SH-SY5Y (cell line): ENCODE measurements around the gene RBM4B.

Experiments used
- GATA2 ChIP-seq: IDR thresholded peaks from 2 replicates; pipeline ENCODE4 v1.6.1; 2011; ENCODE audit warnings: mild to moderate bottlenecking, low read depth, low read length
- GATA3 ChIP-seq: IDR thresholded peaks from 2 replicates; pipeline ENCODE4 v1.6.1; 2011; ENCODE audit warnings: low read depth, mild to moderate bottlenecking, low read length, moderate library complexity

- TF ChIP-seq GATA2 (no peak), GATA3 (no peak)
Measured at GRCh38 chr11:66705587-66706335, 28.1 kb upstream of the RBM4B start.
